BJ (cell line): ENCODE measurements around the gene PLEKHG7. TPM values are rescaled to one million over a fixed set of nuclear protein-coding genes. Genes with fewer than 3 reads are reported as not detected.

Experiments
- CTCF ChIA-PET: fragments of 350-600 bp; formaldehyde crosslinking; extraction: SDS; loops from one replicate; lab custom pipeline; 2021; ENCODE audit warnings: antibody characterized with exemption, inconsistent platforms; lab: Yijun Ruan, JAX
- POLR2A ChIA-PET: fragments of 300-600 bp; sonication (Branson Sonifier 250); formaldehyde crosslinking; extraction: SDS; loops from one replicate; lab custom pipeline; 2021; ENCODE audit warnings: antibody characterized with exemption; lab: Charles Lee
- DNase-seq: peaks from one replicate; pipeline ENCODE4 v3.0.0-alpha.2; 2011; ENCODE audit warnings: low read depth
- H3K27me3 ChIP-seq: 2 replicates; pipeline ENCODE4 v1.6.0; 2011; ENCODE audit warnings: low read length; ENCODE audit not compliant: control insufficient read depth, insufficient read depth
- H3K36me3 ChIP-seq: 2 replicates; pipeline ENCODE4 v1.5.1; 2011; ENCODE audit warnings: low read length; ENCODE audit not compliant: control insufficient read depth, insufficient read depth
- H3K4me3 ChIP-seq: 2 replicates; pipeline ENCODE4 v1.5.1; 2011; ENCODE audit warnings: low read depth, mild to moderate bottlenecking, control low read depth, low read length
- CTCF ChIP-seq: IDR thresholded peaks from 2 replicates; pipeline ENCODE4 v1.5.1; 2011; ENCODE audit warnings: low read depth, mild to moderate bottlenecking, control low read depth, inconsistent platforms, low read length, moderate library complexity; ENCODE audit not compliant: insufficient read depth
- polyA plus RNA-seq: library from polyadenylated mRNA; depleted of rRNA; stranded (reverse); fragments of >200 nt; gene quantifications from 2 replicates; pipeline ENCODE4 v1.2.3, GENCODE V29; 2011

PLEKHG7 gene
- polyA plus RNA-seq, 1 experiment: not detected

- POLR2A ChIA-PET: no interaction called here
- CTCF ChIA-PET: interaction anchor here (0.6 to 1.0 kb wide), 2 partner anchors 14 to 388 kb away, joined by 3 read pairs; no protein-coding TSS in a partner anchor
- Histone ChIP-seq H3K4me3 (no peak overlapping the region), H3K36me3 (no peaks in the 10 kb centered on the region), H3K27me3 (no peaks in the 10 kb centered on the region)
- DNase-seq: no peak
- TF ChIP-seq CTCF: no peak
Measured at GRCh38 chr12:92719674-92720073, 16.9 kb downstream of the PLEKHG7 start.

- no peak for TF ChIP-seq CTCF
- no peak for DNase-seq
- ChIA-PET POLR2A (no interaction called here), CTCF (interaction anchor here (1.1 kb wide), 1 partner anchor 72 kb away, joined by 3 read pairs; no protein-coding TSS in a partner anchor)
- H3K4me3 ChIP-seq: no peak overlapping the region
- H3K27me3 ChIP-seq: no peaks in the 10 kb centered on the region; the same call in 1 of the 2 replicates
- no peaks in the 10 kb centered on the region for H3K36me3 ChIP-seq
Measured at GRCh38 chr12:92721130-92721529, 18.3 kb downstream of the PLEKHG7 start.

GRCh38 chr12:92721656-92722055 is 18.9 kb downstream of the PLEKHG7 start:
- H3K36me3 ChIP-seq: no peaks in the 10 kb centered on the region
- no peak for TF ChIP-seq CTCF
- ChIA-PET POLR2A (no interaction called here), CTCF (interaction anchor here (1.1 kb wide), 1 partner anchor 73 kb away, joined by 3 read pairs; no protein-coding TSS in a partner anchor)
- no peaks in the 10 kb centered on the region; the same call in 1 of the 2 replicates for H3K27me3 ChIP-seq
- no peak for DNase-seq
- no peak overlapping the region for H3K4me3 ChIP-seq

GRCh38 chr12:92722897-92723296 is 20.1 kb downstream of the PLEKHG7 start:
- TF ChIP-seq CTCF: no peak
- CTCF ChIA-PET: no interaction called here
- POLR2A ChIA-PET: no interaction called here

GRCh38 chr12:92726850-92727249 is 24.1 kb downstream of the PLEKHG7 start:
- no peak for TF ChIP-seq CTCF
- no peak for DNase-seq
- POLR2A ChIA-PET: no interaction called here
- CTCF ChIA-PET: interaction anchor here (1.4 kb wide), 1 partner anchor 10 kb away, joined by 6 read pairs; no protein-coding TSS in a partner anchor
- H3K4me3 ChIP-seq: no peak overlapping the region
- H3K36me3 ChIP-seq: no peaks in the 10 kb centered on the region
- peaks cover 3% of the 10 kb centered on the region; the same call in 1 of the 2 replicates for H3K27me3 ChIP-seq

More at GRCh38 chr12:92722897-92723296, 20.1 kb downstream of the PLEKHG7 start:
- H3K4me3 ChIP-seq: no peak overlapping the region
- no peaks in the 10 kb centered on the region for H3K36me3 ChIP-seq
- no peaks in the 10 kb centered on the region; the same call in 1 of the 2 replicates for H3K27me3 ChIP-seq
- DNase-seq: no peak
